GM19240 (cell line): Measurements from ENCODE around the gene ZNF836.
A peak's percentile ranks its signal among the peaks of the same experiment; 100 is the strongest.

ENCODE experiments used
- DNase-seq: peaks from one replicate; pipeline ENCODE4 v3.0.0; 2011; ENCODE audit warnings: low spot score; ENCODE audit not compliant: insufficient read length

Gene ZNF836

DNA sequence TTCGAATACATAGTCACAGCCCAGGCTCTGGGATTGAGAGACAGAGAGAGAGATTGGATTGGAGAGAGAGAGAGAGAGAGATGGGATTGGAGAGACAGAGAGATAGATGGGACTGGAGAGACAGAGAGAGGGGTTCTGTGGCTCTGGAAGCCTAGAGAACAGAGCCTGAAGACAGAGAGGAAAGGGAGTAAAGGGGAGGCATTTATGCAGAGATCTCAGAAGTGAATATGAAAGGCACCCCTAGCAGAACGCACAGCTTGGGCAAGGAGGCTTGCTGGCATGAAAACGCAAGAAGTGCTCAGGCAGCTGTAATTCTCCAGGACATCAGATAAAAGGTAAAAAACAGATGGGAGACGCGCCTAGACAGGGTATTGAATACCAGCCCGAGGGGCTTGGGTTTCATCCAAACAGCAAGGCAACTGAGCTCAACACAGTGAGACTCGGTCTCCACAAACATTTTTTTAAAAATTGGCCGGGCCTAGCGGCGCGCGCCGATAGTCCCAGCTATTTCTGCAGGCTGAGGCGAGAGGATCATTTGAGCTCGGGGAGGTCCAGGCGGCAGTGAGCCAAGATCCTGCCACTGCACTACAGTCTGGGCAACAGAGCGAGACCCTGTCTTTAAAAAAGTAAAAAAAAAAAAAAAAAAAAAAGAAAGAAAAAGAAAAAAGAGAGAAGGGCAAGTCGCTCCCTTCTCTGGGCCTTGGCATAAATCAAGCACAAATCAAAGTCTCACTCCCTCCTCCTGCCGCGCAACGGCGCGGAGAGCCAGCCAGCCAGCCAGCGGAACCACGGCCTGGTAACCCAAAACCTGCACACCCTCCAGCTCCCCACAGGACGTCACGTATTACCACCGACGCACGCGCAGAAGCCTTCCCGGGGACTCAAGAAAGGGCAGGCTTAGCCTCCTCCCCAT lies 17.7 kb upstream of the ZNF836 start:
- no peak for DNase-seq

DNA sequence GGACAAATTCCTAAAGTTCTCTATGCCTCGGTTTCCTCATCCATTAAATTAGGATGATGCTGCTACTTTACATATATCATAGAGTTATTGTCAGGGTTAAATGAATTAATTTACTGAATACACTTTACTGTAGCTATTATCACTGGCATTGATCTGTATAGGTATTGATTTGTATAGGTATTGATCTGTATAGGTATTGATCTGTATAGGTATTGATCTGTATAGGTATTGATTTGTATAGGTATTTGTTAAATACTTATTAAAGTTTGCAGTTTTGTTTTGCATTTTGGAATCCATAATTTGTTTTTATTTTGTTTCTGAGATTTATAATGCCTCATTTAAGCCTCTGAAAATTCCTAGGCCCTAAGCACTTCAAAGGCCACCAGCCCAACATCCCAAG lies 16.0 kb upstream of the ZNF836 start:
- DNase-seq: no peak

DNA sequence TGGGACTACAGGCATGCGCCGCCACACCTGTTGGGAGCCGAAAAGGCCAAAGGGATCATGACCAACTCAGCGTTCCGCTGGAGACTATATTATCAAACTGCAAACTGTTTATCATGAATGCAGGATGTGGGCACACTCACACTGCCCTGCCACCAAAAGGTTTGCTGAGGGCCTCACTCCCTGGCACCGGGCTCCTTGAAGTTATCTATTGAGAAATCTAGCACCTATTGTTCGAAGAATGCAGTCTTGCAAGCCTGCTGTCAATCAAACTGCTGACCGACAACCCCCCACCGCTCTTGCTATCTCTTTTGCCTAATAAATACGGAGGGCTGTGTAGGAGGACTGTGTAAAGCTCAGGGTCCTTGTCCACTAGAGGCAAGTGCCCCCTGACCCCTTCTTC lies 5.2 kb upstream of the ZNF836 start:
- DNase-seq: no peak

DNA sequence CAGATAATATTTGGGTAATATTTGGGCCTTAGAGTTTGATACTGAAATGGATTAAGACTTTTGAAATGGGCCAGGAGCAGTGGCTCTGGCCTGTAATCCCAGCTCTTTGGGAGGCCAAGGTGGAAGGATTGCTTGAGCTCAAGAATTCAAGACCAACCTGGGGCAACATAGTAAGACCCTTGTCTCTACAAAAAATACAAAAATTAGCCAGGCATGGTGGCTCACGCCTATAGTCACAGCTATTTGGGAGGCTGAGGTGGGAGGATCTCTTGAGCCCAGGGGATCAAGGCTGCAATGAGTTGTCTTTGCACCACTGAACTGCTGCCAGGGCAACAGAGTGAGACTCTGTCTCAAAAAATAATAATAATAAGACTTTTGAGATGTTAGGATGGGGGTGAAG lies 926 bp upstream of the ZNF836 start:
- DNase-seq: no peak

GRCh38 chr19:52170863-52171320 lies 529 bp downstream of the ZNF836 start:
- no peak for DNase-seq

- DNase-seq: no peak
Observed at GRCh38 chr19:52170304-52170703, 1.1 kb downstream of the ZNF836 start.

- no peak for DNase-seq
Observed at GRCh38 chr19:52155596-52156359, 15.6 kb downstream of the ZNF836 start.

- no peak for DNase-seq
Observed at GRCh38 chr19:52148256-52148655, 23.2 kb downstream of the ZNF836 start.

DNA sequence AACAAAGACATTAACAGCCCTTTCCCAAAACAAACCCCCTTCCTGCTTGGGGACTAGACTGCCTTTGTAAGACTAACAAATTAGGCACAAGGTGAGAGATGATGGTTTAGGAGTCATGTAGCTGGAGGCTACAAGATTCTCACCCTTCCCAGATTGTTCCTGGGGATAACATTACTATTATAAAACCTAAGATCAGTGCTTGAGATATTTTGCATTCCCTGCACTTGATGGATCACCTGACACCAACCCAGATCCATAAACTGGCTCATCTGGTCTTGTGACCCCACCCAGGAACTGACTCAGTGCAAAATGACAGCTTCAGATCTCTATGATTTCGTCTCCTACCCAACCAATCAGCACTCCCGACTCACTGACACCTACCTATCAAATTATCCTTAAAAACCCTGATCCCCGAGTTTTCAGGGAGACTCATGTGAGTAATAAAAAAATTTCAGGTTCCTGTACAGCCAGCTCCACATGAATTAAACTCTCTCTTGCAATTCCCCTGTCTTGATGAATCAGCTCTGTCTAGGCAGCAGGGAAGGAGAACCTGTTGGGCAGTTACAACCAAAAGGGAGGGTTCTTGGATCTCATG lies 29.3 kb downstream of the ZNF836 start:
- DNase-seq: no peak

- DNase-seq: no peak
Observed at GRCh38 chr19:52141203-52141602, 30.2 kb downstream of the ZNF836 start.

- DNase-seq: no peak
Observed at GRCh38 chr19:52140032-52140710, 31.2 kb downstream of the ZNF836 start.

DNA sequence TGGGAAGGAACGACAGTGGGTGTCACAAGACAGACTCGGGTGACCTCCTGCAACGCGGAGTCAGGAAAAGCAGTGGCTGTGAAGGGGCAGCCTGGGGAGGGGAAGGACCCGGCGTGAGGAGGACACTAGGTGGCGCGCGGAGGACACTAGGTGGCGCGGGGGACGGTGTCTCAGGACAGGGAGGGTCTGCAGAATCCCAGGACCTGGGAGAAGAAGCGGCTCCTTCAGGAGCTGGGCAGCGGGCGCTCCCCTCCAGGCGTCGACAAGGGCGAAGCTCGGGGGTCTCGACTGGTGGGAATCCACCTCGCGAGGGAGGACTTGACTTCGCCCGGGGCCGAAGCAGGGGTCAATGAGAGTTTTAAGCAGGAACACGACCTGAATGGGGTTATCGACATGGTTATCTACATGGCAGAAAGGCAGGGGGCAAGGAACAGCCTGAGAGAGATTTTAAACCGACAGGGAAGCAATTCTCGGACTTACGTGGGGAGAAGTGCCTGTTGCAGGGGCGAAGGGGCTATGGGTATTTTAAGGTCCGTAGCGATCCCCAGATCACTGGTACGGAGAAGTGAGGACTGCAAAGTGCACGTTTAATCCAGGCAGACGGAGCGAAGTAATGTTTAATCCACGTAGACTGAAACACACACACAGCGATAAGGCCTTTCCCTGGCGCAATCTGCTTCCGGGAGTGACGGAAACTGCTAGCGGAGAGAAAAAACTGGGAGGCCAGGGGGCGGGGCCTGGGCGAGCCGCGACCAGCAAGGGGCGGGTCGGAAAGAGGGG lies 32.0 kb downstream of the ZNF836 start, which contains the start of gene ZNF616:
Gene ZNF616 (minus strand): TSS at position 687 of the 780 bp plus-strand sequence. CDS start 9,426 bp downstream, outside the sequence.
- DNase-seq: peak; percentile 84

DNA sequence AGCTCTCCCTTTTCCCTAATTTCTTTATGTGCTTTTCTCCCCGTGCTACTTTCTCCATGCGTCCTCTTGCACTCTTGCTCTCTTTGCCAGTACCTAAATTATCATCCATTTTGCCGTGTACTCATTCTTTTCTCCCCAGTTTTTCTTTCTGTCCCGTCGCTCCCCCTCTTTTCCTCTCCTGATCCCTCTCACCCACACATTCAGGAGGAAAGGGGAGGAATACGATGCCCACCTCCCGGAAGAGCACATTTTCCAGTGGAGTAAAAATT lies 32.5 kb downstream of the ZNF836 start:
- DNase-seq: no peak

- no peak for DNase-seq
Observed at GRCh38 chr19:52138278-52138982, 33.0 kb downstream of the ZNF836 start.

GRCh38 chr19:52120286-52120685 lies 51.1 kb downstream of the ZNF836 start:
- no peak for DNase-seq

- no peak for DNase-seq
Observed at GRCh38 chr19:52115526-52116053, 55.8 kb downstream of the ZNF836 start.

DNA sequence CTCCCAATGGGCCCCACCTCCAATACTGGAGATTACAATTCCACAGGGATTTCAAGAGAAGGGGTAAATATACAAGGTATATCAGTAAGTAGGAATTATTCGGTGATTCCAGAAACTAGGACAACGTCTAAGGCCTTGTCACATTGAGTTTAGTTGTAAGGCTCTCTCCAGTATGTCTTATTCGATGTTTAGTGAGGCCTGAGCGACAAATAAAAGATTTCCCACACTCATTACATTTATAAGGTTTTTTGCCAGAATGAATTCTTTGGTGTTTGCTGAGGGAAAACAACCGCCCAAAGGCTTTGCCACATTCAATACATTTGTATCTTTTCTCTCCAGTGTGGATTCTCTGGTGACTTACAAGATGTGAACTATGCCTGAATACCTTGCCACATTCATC lies 56.7 kb downstream of the ZNF836 start:
- DNase-seq: no peak

- DNase-seq: no peak
Observed at GRCh38 chr19:52112624-52113023, 58.8 kb downstream of the ZNF836 start.

DNA sequence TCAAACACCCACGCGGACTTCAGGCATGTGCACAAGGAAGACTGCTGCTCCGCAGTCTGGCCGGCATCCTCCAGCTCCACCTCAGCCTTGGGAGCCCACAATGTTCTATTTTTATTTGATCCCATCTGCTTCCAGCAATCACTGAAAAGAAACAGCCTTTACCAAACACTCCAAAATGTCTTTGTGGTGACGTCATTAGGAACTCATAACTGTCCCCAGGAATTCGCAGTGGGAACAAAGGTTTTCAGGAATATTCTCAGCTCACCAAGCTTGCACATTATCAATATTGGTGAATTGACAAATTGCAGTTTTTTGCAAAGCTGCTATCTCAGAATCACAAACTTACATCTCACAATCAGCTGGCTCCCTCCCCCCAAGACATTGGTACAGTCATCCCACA lies 60.6 kb downstream of the ZNF836 start:
- DNase-seq: no peak
